Measurements from ENCODE around the gene RC3H1.
"Not testable (repeated sequence)": the region's sequence is repeated elsewhere in the genome, so short reads cannot be mapped to it uniquely, and the experiment has no call there.

DNA sequence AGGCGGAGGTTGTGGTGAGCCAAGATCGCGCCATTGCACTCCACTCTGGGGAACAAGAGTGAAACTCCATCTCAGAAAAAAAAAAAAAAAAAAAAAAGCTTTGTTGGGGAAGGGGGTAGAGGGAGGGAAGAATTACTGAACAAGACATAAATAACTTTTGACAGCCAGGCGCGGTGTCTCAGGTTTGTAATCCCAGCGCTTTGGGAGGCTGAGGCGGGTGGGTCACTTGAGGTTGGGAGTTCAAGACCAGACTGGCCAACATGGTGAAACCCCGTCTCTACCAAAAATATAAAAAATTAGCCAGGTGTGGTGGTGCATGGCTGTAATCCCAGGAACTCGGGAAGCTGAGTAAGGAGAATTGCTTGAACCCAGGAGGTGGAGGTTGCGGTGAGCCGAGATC lies 28.2 kb downstream of the RC3H1 start:
- TF ChIP-seq, protein P1, sequence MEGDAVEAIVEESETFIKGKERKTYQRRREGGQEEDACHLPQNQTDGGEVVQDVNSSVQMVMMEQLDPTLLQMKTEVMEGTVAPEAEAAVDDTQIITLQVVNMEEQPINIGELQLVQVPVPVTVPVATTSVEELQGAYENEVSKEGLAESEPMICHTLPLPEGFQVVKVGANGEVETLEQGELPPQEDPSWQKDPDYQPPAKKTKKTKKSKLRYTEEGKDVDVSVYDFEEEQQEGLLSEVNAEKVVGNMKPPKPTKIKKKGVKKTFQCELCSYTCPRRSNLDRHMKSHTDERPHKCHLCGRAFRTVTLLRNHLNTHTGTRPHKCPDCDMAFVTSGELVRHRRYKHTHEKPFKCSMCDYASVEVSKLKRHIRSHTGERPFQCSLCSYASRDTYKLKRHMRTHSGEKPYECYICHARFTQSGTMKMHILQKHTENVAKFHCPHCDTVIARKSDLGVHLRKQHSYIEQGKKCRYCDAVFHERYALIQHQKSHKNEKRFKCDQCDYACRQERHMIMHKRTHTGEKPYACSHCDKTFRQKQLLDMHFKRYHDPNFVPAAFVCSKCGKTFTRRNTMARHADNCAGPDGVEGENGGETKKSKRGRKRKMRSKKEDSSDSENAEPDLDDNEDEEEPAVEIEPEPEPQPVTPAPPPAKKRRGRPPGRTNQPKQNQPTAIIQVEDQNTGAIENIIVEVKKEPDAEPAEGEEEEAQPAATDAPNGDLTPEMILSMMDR (IDR thresholded peaks at IDR 0.05; ENCODE audit: low read depth, low read length, missing input control) = not testable (repeated sequence)
- not testable (repeated sequence) for TF ChIP-seq REST (IDR thresholded peaks at IDR 0.05); YY1 (IDR thresholded peaks at IDR 0.05); TAF1 (conservative IDR thresholded peaks at IDR 0.05); FOXA1 (IDR thresholded peaks at IDR 0.05); RAD21 (IDR thresholded peaks at IDR 0.05); ATF3 (IDR thresholded peaks at IDR 0.05); JUND (IDR thresholded peaks at IDR 0.05)
- TF ChIP-seq, protein P2, sequence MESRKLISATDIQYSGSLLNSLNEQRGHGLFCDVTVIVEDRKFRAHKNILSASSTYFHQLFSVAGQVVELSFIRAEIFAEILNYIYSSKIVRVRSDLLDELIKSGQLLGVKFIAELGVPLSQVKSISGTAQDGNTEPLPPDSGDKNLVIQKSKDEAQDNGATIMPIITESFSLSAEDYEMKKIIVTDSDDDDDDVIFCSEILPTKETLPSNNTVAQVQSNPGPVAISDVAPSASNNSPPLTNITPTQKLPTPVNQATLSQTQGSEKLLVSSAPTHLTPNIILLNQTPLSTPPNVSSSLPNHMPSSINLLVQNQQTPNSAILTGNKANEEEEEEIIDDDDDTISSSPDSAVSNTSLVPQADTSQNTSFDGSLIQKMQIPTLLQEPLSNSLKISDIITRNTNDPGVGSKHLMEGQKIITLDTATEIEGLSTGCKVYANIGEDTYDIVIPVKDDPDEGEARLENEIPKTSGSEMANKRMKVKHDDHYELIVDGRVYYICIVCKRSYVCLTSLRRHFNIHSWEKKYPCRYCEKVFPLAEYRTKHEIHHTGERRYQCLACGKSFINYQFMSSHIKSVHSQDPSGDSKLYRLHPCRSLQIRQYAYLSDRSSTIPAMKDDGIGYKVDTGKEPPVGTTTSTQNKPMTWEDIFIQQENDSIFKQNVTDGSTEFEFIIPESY (IDR thresholded peaks at IDR 0.05) = not testable (repeated sequence)

Data from liver (tissue), 3 donors.